ENCODE results near the gene HOXA6.
A peak's percentile ranks its signal among the peaks of the same experiment; 100 is the strongest.

- TF ChIP-seq CTCF (IDR thresholded peaks at IDR 0.05), result no peak
- 0 out of 2 replicates have a peak, but pooled peaks have one; percentile 67 for TF ChIP-seq SIN3A (IDR thresholded peaks at IDR 0.05; ENCODE audit: borderline replicate concordance, insufficient read depth, low read depth, low read length)
These were observed 46.8 kb downstream of the HOXA6 start for GRCh38 chr7:27100694-27101170.

All from Panc1 (cell line).